ENCODE results near the gene ALKBH6.

GRCh38 chr19:35986664-35987570 lies 27.1 kb downstream of the ALKBH6 start:
- TF ChIP-seq CTCF (optimal IDR thresholded peaks at IDR 0.05 in 1 of 3, IDR thresholded peaks at IDR 0.05 in 1 of 3, conservative IDR thresholded peaks at IDR 0.05 in 1 of 3; ENCODE audit: extremely low read depth in 1 of 3, insufficient read depth in 2 of 3, low read length in 3 of 3) (peak in 1 of 3 experiments; percentile 26), EZH2 (IDR thresholded peaks at IDR 0.05; ENCODE audit: low read length) (peak; percentile 61)
